Psoas muscle (tissue), 8 donors: ENCODE measurements around the gene TRAK1. TPM values are rescaled to one million over a fixed set of nuclear protein-coding genes. Genes with fewer than 3 reads are reported as not detected.

ENCODE experiments used
- ATAC-seq, 4 donors: fragments of 200-7000 bp; cut with Tn5 transposase; one replicate each; pipeline ENCODE4 v1.9.1; 2020; ENCODE audit warnings: moderate library complexity in 3 of 4, mild to moderate bottlenecking in 2 of 4
- DNase-seq, 2 donors: peaks; one replicate each; pipeline ENCODE4 v3.0.0-alpha.2; 2020
- H3K27ac ChIP-seq: fragments of 200-600 bp; one replicate; pipeline ENCODE4 v1.8.0; 2022
- H3K27me3 ChIP-seq, 3 donors: fragments of 200-600 bp in 1 of 3; one replicate each; pipeline versions ENCODE4 v1.6.1 to v1.8.0; 2013 to 2022; ENCODE audit warnings: low read length in 2 of 3, mild to moderate bottlenecking in 2 of 3, moderate library complexity in 1 of 3; ENCODE audit not compliant: insufficient read depth in 3 of 3
- H3K36me3 ChIP-seq, 2 donors: fragments of 200-600 bp in 1 of 2; one replicate each; pipeline versions ENCODE4 v1.6.1 to v1.8.0; 2013 to 2022; ENCODE audit warnings: low read depth in 1 of 2, mild to moderate bottlenecking in 1 of 2, moderate library complexity in 1 of 2; ENCODE audit not compliant: insufficient read depth in 1 of 2
- H3K4me1 ChIP-seq: fragments of 200-600 bp; one replicate; pipeline ENCODE4 v1.8.0; 2022
- H3K4me3 ChIP-seq: fragments of 200-600 bp; one replicate; pipeline ENCODE4 v1.8.0; 2022; ENCODE audit warnings: mild to moderate bottlenecking
- H3K9me3 ChIP-seq: fragments of 200-600 bp; one replicate; pipeline ENCODE4 v1.8.0; 2022
- CTCF ChIP-seq: fragments of 200-600 bp; IDR thresholded peaks from one replicate; pipeline ENCODE4 v1.8.0; 2022; ENCODE audit warnings: antibody characterized with exemption
- WGBS, 3 donors: extraction: QIAGEN DNeasy Blood & Tissue Kit; methylation state at CpG; one replicate each; pipeline versions ENCODE4 v1.1.6 to v1.1.7; 2013; 5-methylcytosine and 5-hydroxymethylcytosine counted together
- intact Hi-C, 2 donors: fragments of 100-400 bp; cut with DNase I; formaldehyde crosslinking; loops; one replicate each; pipeline versions ENCODE4 v1.11.0 to v1.14.2; 2022
- polyA plus RNA-seq, 3 donors: library from polyadenylated mRNA; stranded (reverse); fragments of 200-250 nt; gene quantifications; one replicate each; pipeline ENCODE4 v1.2.3, GENCODE V29; 2013
- total RNA-seq, 4 donors: library from RNA; stranded (reverse); fragmentation: NEBNext Ultra II Directional in 2 of 4; extraction: Animal tissue kit (Norgen Biotek cat#: 25700) in 2 of 4; gene quantifications; one replicate each; pipeline versions ENCODE4 v1.2.1 to v1.2.4, GENCODE V29; 2021 to 2023
- donor health status: healthy with polysubstance abuse.
- donor health status: DM: no; HTN: no; CAD: no; lungs with moderate emphysema.
- donor health status: Bipolar disorder and iron deficiency.
- donor health status: healthy.
- donor health status: DM: yes; HTN: yes; CAD: no.
- donor health status: DM: no; HTN: no; CAD: no.
- donor health status: DM: no; HTN: no; CAD: no.
- donor health status: DM: yes; HTN: yes; CAD: no.

TRAK1 gene
- total and polyA plus RNA-seq, 7 donors, result 30.8 to 128 (median 94.8) TPM

- no peak for TF ChIP-seq CTCF
- 25 to 35% (median 27%) methylated on average over 7 of the region's 7 CpGs for WGBS, 3 donors
- DNase-seq (no peak), ATAC-seq (peak in 3 of 4 donors; percentile 27 to 40 (median 36))
- H3K9me3 ChIP-seq, result no peaks in the 10 kb centered on the region
- H3K27ac ChIP-seq, result peak overlapping the region; percentile 94
- peaks cover 55% of the 10 kb centered on the region for H3K4me1 ChIP-seq
- peak overlapping the region; percentile 25 for H3K4me3 ChIP-seq
- intact Hi-C loops, result no loop called here
- no peaks in the 10 kb centered on the region for H3K36me3 ChIP-seq
- no peaks in the 10 kb centered on the region for H3K27me3 ChIP-seq
Observed at GRCh38 chr3:42066516-42067181, 24.5 kb upstream of the TRAK1 start.

DNA sequence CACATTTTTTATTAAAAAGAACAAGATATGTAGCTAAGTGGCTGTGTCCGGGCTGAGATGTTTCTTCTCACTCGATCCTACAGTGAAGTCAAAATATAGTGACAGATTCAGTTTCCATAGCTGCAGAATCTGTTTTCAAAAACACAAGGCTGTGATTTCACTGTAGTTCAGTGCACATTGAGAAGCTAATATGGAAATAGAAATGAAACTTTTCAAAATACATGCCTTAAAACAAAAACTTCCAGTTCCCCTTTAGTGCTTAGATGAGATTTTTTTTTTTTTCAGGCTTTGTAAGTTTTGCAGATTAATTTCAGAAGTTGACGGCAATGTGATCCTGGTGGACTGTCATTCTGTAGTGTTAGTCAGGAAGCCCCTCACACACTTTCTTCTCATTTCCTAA lies 23.8 kb upstream of the TRAK1 start:
- no peaks in the 10 kb centered on the region for H3K9me3 ChIP-seq
- H3K4me3 ChIP-seq, result peak overlapping the region; percentile 25
- H3K4me1 ChIP-seq, result peaks cover 57% of the 10 kb centered on the region
- no peak for TF ChIP-seq CTCF
- peak overlapping the region; percentile 94 for H3K27ac ChIP-seq
- intact Hi-C loops, result no loop called here
- DNase-seq (no peak), ATAC-seq (peak in 1 of 4 donors; percentile 54)
- H3K27me3 ChIP-seq, result no peaks in the 10 kb centered on the region
- H3K36me3 ChIP-seq, result no peaks in the 10 kb centered on the region
- 3 to 7% (median 6%) methylated on average over 3 of the region's 3 CpGs for WGBS, 3 donors

DNA sequence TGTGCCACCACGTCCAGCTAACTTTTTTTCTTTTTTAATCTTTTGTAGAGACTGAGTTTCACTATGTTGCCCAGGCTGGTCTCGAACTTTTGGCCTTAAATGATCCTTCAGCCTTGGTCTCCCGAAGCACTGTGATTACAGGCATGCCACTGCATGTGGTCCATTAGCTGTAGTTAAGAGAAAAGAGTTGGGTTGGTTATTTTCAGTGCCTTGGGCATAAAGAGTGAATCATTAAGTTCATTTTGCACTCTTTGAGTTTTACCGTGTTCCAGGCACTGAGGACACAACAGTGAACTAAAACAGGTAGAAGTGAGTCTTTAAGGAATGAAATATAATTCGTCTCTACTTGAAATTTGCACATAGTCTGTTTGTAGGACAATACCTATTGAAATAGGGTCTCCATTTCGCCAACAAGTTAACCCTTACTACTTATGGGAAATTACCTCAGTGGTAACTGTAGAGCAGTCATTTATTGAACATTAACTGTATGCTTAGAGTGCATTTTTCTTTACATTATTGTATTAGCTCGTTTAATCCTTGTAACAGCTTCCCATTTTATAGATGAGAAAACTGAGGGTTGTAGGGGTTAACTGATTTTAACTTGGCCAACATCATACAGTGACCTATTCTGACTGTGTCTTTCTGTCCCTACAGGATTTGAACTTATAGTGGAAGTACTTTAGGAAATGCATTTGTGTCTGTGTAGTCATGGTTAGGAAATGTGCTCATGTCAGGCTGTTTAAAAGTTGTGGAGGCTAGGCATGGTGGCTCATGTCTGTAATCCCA lies 22.7 kb upstream of the TRAK1 start:
- intact Hi-C loops, result no loop called here
- H3K36me3 ChIP-seq, result no peaks in the 10 kb centered on the region
- no peak for TF ChIP-seq CTCF
- DNase-seq, result no peak
- H3K4me1 ChIP-seq, result peaks cover 61% of the 10 kb centered on the region
- H3K27me3 ChIP-seq, result no peaks in the 10 kb centered on the region
- 75 to 82% (median 78%) methylated on average over 7 of the region's 7 CpGs for WGBS, 3 donors
- no peak for ATAC-seq
- H3K4me3 ChIP-seq, result no peak overlapping the region
- H3K27ac ChIP-seq, result peak overlapping the region; percentile 94
- no peaks in the 10 kb centered on the region for H3K9me3 ChIP-seq

DNA sequence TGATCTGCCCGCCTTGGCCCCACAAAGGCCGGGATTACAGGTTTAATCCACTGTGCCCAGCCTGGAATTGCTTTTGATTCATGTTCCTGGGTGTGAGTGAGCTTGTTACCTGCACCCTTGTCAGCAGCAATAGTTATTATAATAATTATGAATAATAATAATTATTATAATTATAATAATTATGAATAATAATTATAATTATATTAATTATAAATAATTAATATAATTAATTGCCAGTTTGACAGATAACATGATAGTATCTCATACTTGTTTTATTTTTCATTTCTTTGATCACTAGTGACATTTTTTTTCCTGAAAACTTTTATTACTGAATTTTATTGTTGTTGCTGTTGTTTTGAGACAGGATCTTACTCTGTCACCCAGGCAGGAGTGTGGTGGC lies 21.1 kb upstream of the TRAK1 start:
- no peak for ATAC-seq
- intact Hi-C loops, result loop anchor here in 1 of 2 donors (5.0 kb wide), 1 partner anchor 48 kb away; no protein-coding TSS in a partner anchor
- no peak for TF ChIP-seq CTCF

More for the DNA sequence above, 21.1 kb upstream of the TRAK1 start:
- no peak overlapping the region for H3K4me3 ChIP-seq
- no peaks in the 10 kb centered on the region for H3K36me3 ChIP-seq
- WGBS, 3 donors, result 89 to 98% (median 95%) methylated on average over 2 of the region's 2 CpGs
- no peaks in the 10 kb centered on the region for H3K9me3 ChIP-seq
- H3K27me3 ChIP-seq, result no peaks in the 10 kb centered on the region
- DNase-seq, result no peak
- H3K4me1 ChIP-seq, result peaks cover 77% of the 10 kb centered on the region
- H3K27ac ChIP-seq, result peak overlapping the region; percentile 95
